H9 (cell line): ENCODE measurements around the gene UGT2A2. TPM values are rescaled to one million over a fixed set of nuclear protein-coding genes. Genes with fewer than 3 reads are reported as not detected.

Source experiments
- DNase-seq: peaks from one replicate; pipeline ENCODE4 v3.0.0-alpha.2; 2017
- H2AFZ ChIP-seq: one replicate; pipeline ENCODE4 v1.6.1; 2013; ENCODE audit warnings: mild to moderate bottlenecking, low read length, control low read depth, moderate library complexity
- H2AK5ac ChIP-seq: 2 replicates; pipeline ENCODE4 v1.6.1; 2013; ENCODE audit warnings: low read length, control low read depth, mixed read lengths; ENCODE audit not compliant: insufficient read length
- H2BK120ac ChIP-seq: one replicate; pipeline ENCODE4 v1.6.1; 2013; ENCODE audit warnings: low read depth, mild to moderate bottlenecking, low read length, control low read depth, inconsistent platforms; ENCODE audit not compliant: poor library complexity, severe bottlenecking
- H2BK12ac ChIP-seq: 2 replicates; pipeline ENCODE4 v1.6.1; 2013; ENCODE audit warnings: low read length, control low read depth, mixed read lengths, low read depth; ENCODE audit not compliant: insufficient read length
- H2BK15ac ChIP-seq: 2 replicates; pipeline ENCODE4 v1.6.1; 2013; ENCODE audit warnings: low read depth, low read length, control low read depth
- H2BK20ac ChIP-seq: one replicate; pipeline ENCODE4 v1.6.1; 2013; ENCODE audit warnings: low read depth, mild to moderate bottlenecking, low read length, control low read depth, inconsistent platforms; ENCODE audit not compliant: poor library complexity, severe bottlenecking
- H2BK5ac ChIP-seq: 2 replicates; pipeline ENCODE4 v1.6.1; 2013; ENCODE audit warnings: low read length, control low read depth, mixed read lengths; ENCODE audit not compliant: insufficient read length
- H3K14ac ChIP-seq: 2 replicates; pipeline ENCODE4 v1.6.1; 2013; ENCODE audit warnings: low read length, control low read depth; ENCODE audit not compliant: insufficient read depth
- H3K18ac ChIP-seq: 2 replicates; pipeline ENCODE4 v1.6.1; 2013; ENCODE audit warnings: low read depth, mild to moderate bottlenecking, mixed read lengths, low read length, control low read depth; ENCODE audit not compliant: insufficient read length
- H3K23ac ChIP-seq: 2 replicates; pipeline ENCODE4 v1.6.1; 2013; ENCODE audit warnings: low read length, control low read depth, mixed read lengths, low read depth; ENCODE audit not compliant: insufficient read length
- H3K23me2 ChIP-seq: 2 replicates; pipeline ENCODE4 v1.6.1; 2013; ENCODE audit warnings: low read depth, mild to moderate bottlenecking, mixed read lengths, low read length, control low read depth; ENCODE audit not compliant: insufficient read length, poor library complexity, severe bottlenecking
- H3K27ac ChIP-seq: 2 replicates; pipeline ENCODE4 v1.5.1; 2013; ENCODE audit warnings: low read length, control low read depth, mixed read lengths, low read depth; ENCODE audit not compliant: insufficient read length
- H3K27me3 ChIP-seq: 2 replicates; pipeline ENCODE4 v1.6.1; 2013; ENCODE audit warnings: low read length, control low read depth, inconsistent platforms; ENCODE audit not compliant: insufficient read depth
- H3K4ac ChIP-seq: 2 replicates; pipeline ENCODE4 v1.6.1; 2013; ENCODE audit warnings: low read depth, mild to moderate bottlenecking, control low read depth, inconsistent platforms, low read length, moderate library complexity
- H3K4me1 ChIP-seq: 2 replicates; pipeline ENCODE4 v1.6.1; 2013; ENCODE audit warnings: low read length, control low read depth, inconsistent platforms; ENCODE audit not compliant: insufficient read depth
- H3K4me2 ChIP-seq: 2 replicates; pipeline ENCODE4 v1.6.1; 2013; ENCODE audit warnings: low read length, control low read depth, mixed read lengths; ENCODE audit not compliant: insufficient read length, insufficient read depth
- H3K56ac ChIP-seq: 2 replicates; pipeline ENCODE4 v1.6.1; 2013; ENCODE audit warnings: low read depth, mild to moderate bottlenecking, mixed read lengths, low read length, control low read depth; ENCODE audit not compliant: insufficient read length
- H3K79me1 ChIP-seq: 2 replicates; pipeline ENCODE4 v1.6.1; 2013; ENCODE audit warnings: low read depth, mild to moderate bottlenecking, moderate library complexity, low read length, control low read depth, inconsistent platforms; ENCODE audit not compliant: insufficient read depth, poor library complexity, severe bottlenecking
- H3K79me2 ChIP-seq: 2 replicates; pipeline ENCODE4 v1.6.1; 2013; ENCODE audit warnings: low read length, control low read depth, inconsistent platforms; ENCODE audit not compliant: insufficient read depth
- H3K9ac ChIP-seq: 2 replicates; pipeline ENCODE4 v1.6.1; 2013; ENCODE audit warnings: low read length, control low read depth, mixed read lengths; ENCODE audit not compliant: insufficient read length; ENCODE audit errors: extremely low read depth
- H3K9me3 ChIP-seq: one replicate; pipeline ENCODE4 v1.6.1; 2013; ENCODE audit warnings: low read depth, low read length, inconsistent platforms; ENCODE audit not compliant: control insufficient read depth
- H3T11ph ChIP-seq: one replicate; pipeline ENCODE4 v1.6.1; 2013; ENCODE audit warnings: mild to moderate bottlenecking, low read length, control low read depth, inconsistent platforms
- H4K20me1 ChIP-seq: one replicate; pipeline ENCODE4 v1.6.1; 2013; ENCODE audit not compliant: control insufficient read depth, insufficient read length, insufficient read depth
- H4K5ac ChIP-seq: 2 replicates; pipeline ENCODE4 v1.6.1; 2013; ENCODE audit warnings: low read depth, mild to moderate bottlenecking, mixed read lengths, low read length, control low read depth; ENCODE audit not compliant: insufficient read length
- H4K8ac ChIP-seq: replicated peaks from 2 replicates; pipeline ENCODE4 v1.6.1; 2013; ENCODE audit warnings: low read length, control low read depth, mixed read lengths, low read depth; ENCODE audit not compliant: insufficient read length
- H4K91ac ChIP-seq: 2 replicates; pipeline ENCODE4 v1.6.1; 2013; ENCODE audit warnings: low read depth, mild to moderate bottlenecking, moderate library complexity, mixed read lengths, low read length, control low read depth; ENCODE audit not compliant: insufficient read length
- H3K27ac Mint-ChIP-seq, 3 experiments: 2 replicates in 2 of 3; 3 replicates in 1 of 3; pipeline ENCODE4 v1.8.0; 2020 to 2021; ENCODE audit warnings: mixed read lengths in 3 of 3, mild to moderate bottlenecking in 1 of 3, moderate library complexity in 1 of 3
- H3K27me3 Mint-ChIP-seq: 2 replicates; pipeline ENCODE4 v1.8.0; 2021; ENCODE audit warnings: low read depth, mild to moderate bottlenecking, moderate library complexity, mixed read lengths
- H3K36me3 Mint-ChIP-seq, 3 experiments: 2 replicates in 2 of 3; 3 replicates in 1 of 3; pipeline ENCODE4 v1.8.0; 2020 to 2021; ENCODE audit warnings: low read depth in 3 of 3, mixed read lengths in 3 of 3; ENCODE audit not compliant: insufficient read depth in 1 of 3
- H3K4me1 Mint-ChIP-seq, 2 experiments: 2 replicates each; pipeline ENCODE4 v1.8.0; 2020; ENCODE audit warnings: mixed read lengths in 2 of 2
- H3K4me3 Mint-ChIP-seq, 2 experiments: 2 replicates in 1 of 2; 3 replicates in 1 of 2; pipeline ENCODE4 v1.8.0; 2020 to 2021; ENCODE audit warnings: mild to moderate bottlenecking in 2 of 2, mixed read lengths in 2 of 2, moderate library complexity in 1 of 2
- H3K9me3 Mint-ChIP-seq, 2 experiments: 2 replicates in 1 of 2; 3 replicates in 1 of 2; pipeline ENCODE4 v1.8.0; 2020; ENCODE audit warnings: mild to moderate bottlenecking in 2 of 2, mixed read lengths in 2 of 2, moderate library complexity in 1 of 2
- CTCF ChIP-seq: fragments of 200-600 bp; sonication (generic); conservative IDR thresholded peaks from 3 replicates; pipeline ENCODE4 v1.8.0; 2021; ENCODE audit warnings: antibody characterized with exemption, mild to moderate bottlenecking
- WGBS: extraction: QIAGEN DNeasy Blood & Tissue Kit; methylation state at CpG from one replicate; pipeline ENCODE4 v1.1.7; 2013; ENCODE audit warnings: missing lambda C conversion rate, low lambda C conversion rate, mixed read lengths; ENCODE audit not compliant: insufficient read length; ENCODE audit errors: extremely low coverage; 5-methylcytosine and 5-hydroxymethylcytosine counted together
- total RNA-seq: library from RNA; stranded (reverse); gene quantifications from 2 replicates; pipeline ENCODE4 v1.2.1, GENCODE V29; 2021

The UGT2A2 gene
- total RNA-seq, 1 experiment from 2014 or later, result not detected

DNA sequence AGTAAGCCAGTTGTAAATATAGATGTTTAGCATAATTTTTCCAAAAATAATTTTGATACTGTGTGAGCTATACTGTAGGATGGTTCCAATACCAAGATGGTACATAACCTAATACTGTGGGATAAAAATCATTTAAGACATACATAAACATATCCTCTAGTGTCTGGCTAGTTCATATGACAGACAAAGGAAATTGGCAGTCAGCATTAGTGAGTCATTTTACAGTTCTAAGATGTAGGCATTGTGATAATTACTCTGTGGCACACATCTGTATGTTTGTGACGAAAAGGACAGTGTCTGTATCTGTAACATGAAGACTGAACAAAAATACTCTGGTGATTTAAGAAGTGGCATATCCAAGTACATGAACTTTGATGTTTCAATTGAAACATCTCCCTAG lies 49.6 kb downstream of the UGT2A2 start:
- H3K9me3 Mint-ChIP-seq, result no peaks in the 10 kb centered on the region; a peak in 1 of 5 replicates
- Histone ChIP-seq H4K20me1 (no peaks in the 10 kb centered on the region), H2AFZ (no peak overlapping the region), H3K4me2 (no peak overlapping the region), H2BK12ac (no peak overlapping the region), H3K56ac (no peak overlapping the region), H3K9me3 (no peaks in the 10 kb centered on the region), H4K5ac (no peak overlapping the region), H3K23me2 (no peaks in the 10 kb centered on the region), H4K8ac (no peak overlapping the region), H3K27ac (no peak overlapping the region), H3K18ac (no peak overlapping the region), H3K9ac (no peak overlapping the region), H3K23ac (no peak overlapping the region), H2BK20ac (no peak overlapping the region), H3K4ac (no peak overlapping the region), H3K79me2 (no peaks in the 10 kb centered on the region), H3K79me1 (no peaks in the 10 kb centered on the region), H2AK5ac (no peak overlapping the region), H3K27me3 (no peaks in the 10 kb centered on the region), H2BK15ac (no peak overlapping the region), H3K14ac (no peak overlapping the region), H3T11ph (no peak overlapping the region), H3K4me1 (no peaks in the 10 kb centered on the region), H2BK5ac (no peak overlapping the region), H4K91ac (no peak overlapping the region), H2BK120ac (no peak overlapping the region)
- WGBS, result no CpG with 5 or more reads among the region's 1 CpG
- no peak overlapping the region for H3K4me3 Mint-ChIP-seq
- H3K27ac Mint-ChIP-seq, result no peak overlapping the region
- H3K36me3 Mint-ChIP-seq, result no peaks in the 10 kb centered on the region
- no peak for TF ChIP-seq CTCF
- no peak for DNase-seq
- no peaks in the 10 kb centered on the region for H3K4me1 Mint-ChIP-seq
- no peaks in the 10 kb centered on the region for H3K27me3 Mint-ChIP-seq
